ENCODE results near the gene RHOC.
"Not testable (repeated sequence)": the region's sequence is repeated elsewhere in the genome, so short reads cannot be mapped to it uniquely, and the experiment has no call there.

RHOC gene

DNA sequence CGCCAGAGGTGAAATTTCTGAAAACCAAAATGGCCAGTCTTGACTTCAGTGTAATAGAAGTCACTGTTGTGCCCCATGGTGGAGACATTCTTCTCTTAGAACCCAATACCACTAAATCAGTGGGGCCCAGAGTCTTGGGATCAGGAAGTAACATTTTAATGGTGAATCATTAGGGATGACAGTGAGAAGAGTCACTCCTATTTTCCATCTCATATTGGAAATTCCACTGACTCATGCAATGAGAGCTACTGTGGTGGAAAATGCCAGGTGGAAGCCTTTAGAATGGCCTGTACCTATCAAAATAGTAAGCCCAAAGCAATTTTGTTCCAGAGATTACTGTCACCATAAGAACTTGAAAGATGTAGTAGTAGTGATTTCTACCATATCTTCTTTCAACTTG is 28.8 kb upstream of the RHOC start:
- TF ChIP-seq GABPA (IDR thresholded peaks at IDR 0.05; ENCODE audit: low read depth) (no peak), POLR2AphosphoS5 (IDR thresholded peaks at IDR 0.05; ENCODE audit: low read depth) (no peak), SPI1 (IDR thresholded peaks at IDR 0.05; ENCODE audit: borderline replicate concordance, low read depth) (no peak)
- TF ChIP-seq, protein P1, sequence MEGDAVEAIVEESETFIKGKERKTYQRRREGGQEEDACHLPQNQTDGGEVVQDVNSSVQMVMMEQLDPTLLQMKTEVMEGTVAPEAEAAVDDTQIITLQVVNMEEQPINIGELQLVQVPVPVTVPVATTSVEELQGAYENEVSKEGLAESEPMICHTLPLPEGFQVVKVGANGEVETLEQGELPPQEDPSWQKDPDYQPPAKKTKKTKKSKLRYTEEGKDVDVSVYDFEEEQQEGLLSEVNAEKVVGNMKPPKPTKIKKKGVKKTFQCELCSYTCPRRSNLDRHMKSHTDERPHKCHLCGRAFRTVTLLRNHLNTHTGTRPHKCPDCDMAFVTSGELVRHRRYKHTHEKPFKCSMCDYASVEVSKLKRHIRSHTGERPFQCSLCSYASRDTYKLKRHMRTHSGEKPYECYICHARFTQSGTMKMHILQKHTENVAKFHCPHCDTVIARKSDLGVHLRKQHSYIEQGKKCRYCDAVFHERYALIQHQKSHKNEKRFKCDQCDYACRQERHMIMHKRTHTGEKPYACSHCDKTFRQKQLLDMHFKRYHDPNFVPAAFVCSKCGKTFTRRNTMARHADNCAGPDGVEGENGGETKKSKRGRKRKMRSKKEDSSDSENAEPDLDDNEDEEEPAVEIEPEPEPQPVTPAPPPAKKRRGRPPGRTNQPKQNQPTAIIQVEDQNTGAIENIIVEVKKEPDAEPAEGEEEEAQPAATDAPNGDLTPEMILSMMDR (IDR thresholded peaks at IDR 0.05; ENCODE audit: insufficient read depth, low read length) = no peak
- TF ChIP-seq, protein P2, sequence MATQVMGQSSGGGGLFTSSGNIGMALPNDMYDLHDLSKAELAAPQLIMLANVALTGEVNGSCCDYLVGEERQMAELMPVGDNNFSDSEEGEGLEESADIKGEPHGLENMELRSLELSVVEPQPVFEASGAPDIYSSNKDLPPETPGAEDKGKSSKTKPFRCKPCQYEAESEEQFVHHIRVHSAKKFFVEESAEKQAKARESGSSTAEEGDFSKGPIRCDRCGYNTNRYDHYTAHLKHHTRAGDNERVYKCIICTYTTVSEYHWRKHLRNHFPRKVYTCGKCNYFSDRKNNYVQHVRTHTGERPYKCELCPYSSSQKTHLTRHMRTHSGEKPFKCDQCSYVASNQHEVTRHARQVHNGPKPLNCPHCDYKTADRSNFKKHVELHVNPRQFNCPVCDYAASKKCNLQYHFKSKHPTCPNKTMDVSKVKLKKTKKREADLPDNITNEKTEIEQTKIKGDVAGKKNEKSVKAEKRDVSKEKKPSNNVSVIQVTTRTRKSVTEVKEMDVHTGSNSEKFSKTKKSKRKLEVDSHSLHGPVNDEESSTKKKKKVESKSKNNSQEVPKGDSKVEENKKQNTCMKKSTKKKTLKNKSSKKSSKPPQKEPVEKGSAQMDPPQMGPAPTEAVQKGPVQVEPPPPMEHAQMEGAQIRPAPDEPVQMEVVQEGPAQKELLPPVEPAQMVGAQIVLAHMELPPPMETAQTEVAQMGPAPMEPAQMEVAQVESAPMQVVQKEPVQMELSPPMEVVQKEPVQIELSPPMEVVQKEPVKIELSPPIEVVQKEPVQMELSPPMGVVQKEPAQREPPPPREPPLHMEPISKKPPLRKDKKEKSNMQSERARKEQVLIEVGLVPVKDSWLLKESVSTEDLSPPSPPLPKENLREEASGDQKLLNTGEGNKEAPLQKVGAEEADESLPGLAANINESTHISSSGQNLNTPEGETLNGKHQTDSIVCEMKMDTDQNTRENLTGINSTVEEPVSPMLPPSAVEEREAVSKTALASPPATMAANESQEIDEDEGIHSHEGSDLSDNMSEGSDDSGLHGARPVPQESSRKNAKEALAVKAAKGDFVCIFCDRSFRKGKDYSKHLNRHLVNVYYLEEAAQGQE (IDR thresholded peaks at IDR 0.05; ENCODE audit: insufficient replicate concordance, low read depth) = no peak
- Histone ChIP-seq H3K27me3 (ENCODE audit: insufficient read depth, poor library complexity, severe bottlenecking) (no peaks in the 10 kb centered on the region), H3K4me3 (replicated peaks; ENCODE audit: insufficient read depth, low read length) (no peak overlapping the region), H3K27ac (replicated peaks) (no peak overlapping the region)
- DNase-seq (ENCODE audit: low read depth in 1 of 2, low spot score in 1 of 2) = no peak

DNA sequence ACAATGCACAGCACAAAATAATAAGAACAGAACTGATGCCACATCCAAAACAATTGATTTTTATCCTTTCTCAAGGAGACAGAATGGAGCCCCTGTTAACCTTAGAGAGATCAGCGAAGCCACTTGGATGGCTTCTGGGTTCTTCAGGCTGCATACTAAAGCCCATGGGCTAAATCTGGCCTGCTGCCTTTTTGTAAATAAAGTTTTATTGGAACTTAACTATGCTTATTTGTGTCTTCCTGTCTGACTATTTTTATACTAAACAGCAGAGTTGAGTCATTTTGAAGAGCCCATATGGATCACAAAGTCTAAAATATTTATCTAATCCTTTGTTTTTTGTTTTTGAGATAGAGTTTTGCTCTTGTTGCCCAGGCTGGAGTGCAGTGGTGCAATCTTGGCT is 24.5 kb upstream of the RHOC start:
- no peaks in the 10 kb centered on the region for H3K27me3 ChIP-seq (ENCODE audit: insufficient read depth, poor library complexity, severe bottlenecking)
- TF ChIP-seq GABPA (IDR thresholded peaks at IDR 0.05; ENCODE audit: low read depth) = no peak
- TF ChIP-seq, protein P1 (IDR thresholded peaks at IDR 0.05; ENCODE audit: insufficient read depth, low read length) = no peak
- no peak for TF ChIP-seq SPI1 (IDR thresholded peaks at IDR 0.05; ENCODE audit: borderline replicate concordance, low read depth)
- TF ChIP-seq POLR2AphosphoS5 (IDR thresholded peaks at IDR 0.05; ENCODE audit: low read depth) = no peak
- TF ChIP-seq, protein P2 (IDR thresholded peaks at IDR 0.05; ENCODE audit: insufficient replicate concordance, low read depth) = no peak
- no peak overlapping the region for H3K27ac ChIP-seq (replicated peaks)
- H3K4me3 ChIP-seq (replicated peaks; ENCODE audit: insufficient read depth, low read length) = no peak overlapping the region
- no peak for DNase-seq (ENCODE audit: low read depth in 1 of 2, low spot score in 1 of 2)

DNA sequence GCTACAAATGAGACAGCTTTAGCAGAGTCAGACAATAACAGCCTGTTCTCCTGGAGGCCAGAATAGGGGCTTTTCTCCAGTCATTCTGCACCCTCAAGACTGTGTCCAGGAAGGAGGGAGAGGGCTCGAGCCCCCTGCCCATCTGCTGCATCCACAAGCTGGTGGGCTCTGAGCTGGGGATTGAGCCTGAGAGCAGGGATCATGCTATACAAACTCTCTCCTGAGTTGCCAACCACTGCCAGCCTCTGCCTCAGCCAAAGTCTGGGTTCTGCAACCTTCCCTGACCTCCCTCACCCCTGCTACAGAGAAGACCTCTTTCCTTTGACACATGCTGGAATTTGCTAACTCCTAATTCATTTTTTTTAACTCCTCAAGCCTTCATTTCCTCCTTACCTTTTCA is 23.0 kb upstream of the RHOC start:
- no peak overlapping the region for H3K4me3 ChIP-seq (replicated peaks; ENCODE audit: insufficient read depth, low read length)
- no peak overlapping the region for H3K27ac ChIP-seq (replicated peaks)
- no peak for DNase-seq (ENCODE audit: low read depth in 1 of 2, low spot score in 1 of 2)
- TF ChIP-seq, protein P1 (IDR thresholded peaks at IDR 0.05; ENCODE audit: insufficient read depth, low read length) = no peak
- TF ChIP-seq SPI1 (IDR thresholded peaks at IDR 0.05; ENCODE audit: borderline replicate concordance, low read depth) = no peak
- TF ChIP-seq GABPA (IDR thresholded peaks at IDR 0.05; ENCODE audit: low read depth) = no peak
- no peak for TF ChIP-seq POLR2AphosphoS5 (IDR thresholded peaks at IDR 0.05; ENCODE audit: low read depth)
- TF ChIP-seq, protein P2 (IDR thresholded peaks at IDR 0.05; ENCODE audit: insufficient replicate concordance, low read depth) = no peak
- H3K27me3 ChIP-seq (ENCODE audit: insufficient read depth, poor library complexity, severe bottlenecking) = no peaks in the 10 kb centered on the region

DNA sequence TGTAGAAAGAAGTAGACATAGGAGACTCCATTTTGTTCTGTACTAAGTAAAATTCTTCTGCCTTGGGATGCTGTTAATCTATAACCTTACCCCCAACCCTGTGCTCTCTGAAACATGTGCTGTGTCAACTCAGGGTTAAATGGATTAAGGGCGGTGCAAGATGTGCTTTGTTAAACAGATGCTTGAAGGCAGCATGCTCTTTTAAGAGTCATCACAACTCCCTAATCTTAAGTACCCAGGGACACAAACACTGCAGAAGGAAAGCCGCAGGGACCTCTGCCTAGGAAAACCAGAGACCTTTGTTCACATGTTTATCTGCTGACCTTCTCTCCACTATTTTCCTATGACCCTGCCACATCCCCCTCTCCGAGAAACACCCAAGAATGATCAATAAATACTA is 22.1 kb upstream of the RHOC start:
- not testable (repeated sequence) for H3K4me3 ChIP-seq (replicated peaks; ENCODE audit: insufficient read depth, low read length); H3K27ac ChIP-seq (replicated peaks); DNase-seq (ENCODE audit: low read depth in 1 of 2, low spot score in 1 of 2); H3K27me3 ChIP-seq (ENCODE audit: insufficient read depth, poor library complexity, severe bottlenecking)

DNA sequence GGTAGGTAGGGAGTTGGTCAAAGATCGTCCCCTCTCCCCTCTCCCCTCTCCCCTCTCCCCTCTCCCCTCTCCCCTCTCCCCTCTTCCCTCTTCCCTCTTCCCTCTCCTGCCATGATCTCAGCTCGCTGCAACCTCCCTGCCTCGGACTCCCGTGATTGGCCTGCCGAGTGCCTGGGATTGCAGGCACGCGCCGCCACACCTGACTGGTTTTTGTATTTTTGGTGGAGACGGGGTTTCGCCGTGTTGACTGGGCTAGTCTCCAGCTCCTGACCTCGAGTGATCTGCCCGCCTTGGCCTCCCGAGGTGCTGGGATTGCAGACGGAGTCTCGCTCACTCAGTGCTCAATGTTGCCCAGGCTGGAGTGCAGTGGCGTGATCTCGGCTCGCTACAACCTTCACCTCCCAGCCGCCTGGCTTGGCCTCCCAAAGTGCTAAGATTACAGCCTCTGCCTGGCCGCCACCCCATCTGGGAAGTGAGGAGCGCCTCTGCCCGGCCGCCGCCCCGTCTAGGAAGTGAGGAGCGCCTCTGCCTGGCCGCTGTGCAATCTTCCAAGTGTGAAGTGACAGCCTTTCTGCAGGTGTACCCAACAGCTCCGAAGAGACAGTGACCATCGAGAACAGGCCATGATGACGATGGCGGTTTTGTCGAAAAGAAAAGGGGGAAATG is 21.5 kb upstream of the RHOC start:
- not testable (repeated sequence) for H3K27me3 ChIP-seq (ENCODE audit: insufficient read depth, poor library complexity, severe bottlenecking); DNase-seq (ENCODE audit: low read depth in 1 of 2, low spot score in 1 of 2); H3K27ac ChIP-seq (replicated peaks); H3K4me3 ChIP-seq (replicated peaks; ENCODE audit: insufficient read depth, low read length)

All from HL-60 (cell line).